Inferior parietal cortex (tissue), 1 donor: Measurements from ENCODE around the gene TM4SF20.
"Not testable (repeated sequence)": the region's sequence is repeated elsewhere in the genome, so short reads cannot be mapped to it uniquely, and the experiment has no call there.

ENCODE experiments used
- DNase-seq: peaks from one replicate; pipeline ENCODE4 v3.0.0-alpha.2; 2016; ENCODE audit errors: extremely low spot score

The TM4SF20 gene

GRCh38 chr2:227367427-227367795 is 11.7 kb downstream of the TM4SF20 start:
- no peak for DNase-seq

GRCh38 chr2:227366769-227367426 is 12.2 kb downstream of the TM4SF20 start:
- no peak for DNase-seq

GRCh38 chr2:227365833-227366232 is 13.3 kb downstream of the TM4SF20 start:
- no peak for DNase-seq

- DNase-seq: not testable (repeated sequence)
These were observed 14.4 kb downstream of the TM4SF20 start for GRCh38 chr2:227364585-227365263.

- no peak for DNase-seq
These were observed 15.3 kb downstream of the TM4SF20 start for GRCh38 chr2:227363756-227364155.

GRCh38 chr2:227360351-227360750 is 18.8 kb downstream of the TM4SF20 start:
- DNase-seq: no peak

GRCh38 chr2:227351639-227352038 is 27.5 kb downstream of the TM4SF20 start:
- no peak for DNase-seq

- no peak for DNase-seq
These were observed 29.0 kb downstream of the TM4SF20 start for GRCh38 chr2:227349989-227350612.

GRCh38 chr2:227348324-227348723 is 30.8 kb downstream of the TM4SF20 start:
- DNase-seq: no peak

- no peak for DNase-seq
These were observed 32.0 kb downstream of the TM4SF20 start for GRCh38 chr2:227347117-227347516.

- no peak for DNase-seq
These were observed 34.9 kb downstream of the TM4SF20 start for GRCh38 chr2:227344231-227344630.

GRCh38 chr2:227341553-227341952 is 37.6 kb downstream of the TM4SF20 start:
- no peak for DNase-seq

GRCh38 chr2:227340106-227340505 is 39.0 kb downstream of the TM4SF20 start:
- peak; percentile 57 for DNase-seq

- DNase-seq: no peak
These were observed 40.0 kb downstream of the TM4SF20 start for GRCh38 chr2:227339098-227339599.

- no peak for DNase-seq
These were observed 41.7 kb downstream of the TM4SF20 start for GRCh38 chr2:227337442-227337841.

- no peak for DNase-seq
These were observed 43.4 kb downstream of the TM4SF20 start for GRCh38 chr2:227335713-227336112.

- DNase-seq: no peak
These were observed 52.3 kb downstream of the TM4SF20 start for GRCh38 chr2:227326783-227327182.

GRCh38 chr2:227325839-227326195 is 53.3 kb downstream of the TM4SF20 start:
- DNase-seq: no peak

- peak; percentile 96 for DNase-seq
These were observed 53.9 kb downstream of the TM4SF20 start, which contains the start of gene MFF for GRCh38 chr2:227324995-227325838. TSS of gene MFF (plus strand) at chr2:227325251. CDS start at chr2:227330666, 5,415 bp downstream.

- no peak for DNase-seq
These were observed 54.5 kb downstream of the TM4SF20 start for GRCh38 chr2:227324642-227324994.

GRCh38 chr2:227323818-227324217 is 55.3 kb downstream of the TM4SF20 start:
- DNase-seq: no peak
